Kidney epithelial cell (primary cell): ENCODE results near the gene CUX1. TPM values are rescaled to one million over a fixed set of nuclear protein-coding genes. Genes with fewer than 3 reads are reported as not detected.

Experiments
- DNase-seq: peaks from one replicate; pipeline ENCODE4 v3.0.0-alpha.2; 2010; ENCODE audit warnings: low read depth
- H3K27me3 ChIP-seq: 2 replicates; pipeline ENCODE4 v1.6.0; 2011; ENCODE audit warnings: low read length; ENCODE audit not compliant: control insufficient read depth, insufficient read depth
- H3K36me3 ChIP-seq: 2 replicates; pipeline ENCODE4 v1.5.1; 2011; ENCODE audit warnings: low read length; ENCODE audit not compliant: control insufficient read depth, insufficient read depth
- H3K4me3 ChIP-seq: 2 replicates; pipeline ENCODE4 v1.5.1; 2011; ENCODE audit warnings: low read depth, mild to moderate bottlenecking, control low read depth, low read length
- CTCF ChIP-seq: IDR thresholded peaks from 2 replicates; pipeline ENCODE4 v1.5.1; 2011; ENCODE audit warnings: mild to moderate bottlenecking, moderate library complexity, low read length, control low read depth, inconsistent platforms; ENCODE audit not compliant: insufficient read depth, poor library complexity, severe bottlenecking
- total RNA-seq: library from RNA; depleted of rRNA; stranded (reverse); fragments of >200 nt; gene quantifications from 2 replicates; pipeline ENCODE4 v1.2.3, GENCODE V29; 2015

Gene CUX1
- total RNA-seq, 1 donor from 2014 or later, result 56.7 TPM

GRCh38 chr7:102184303-102184702 lies 366.9 kb downstream of the CUX1 start:
- no peak for DNase-seq
- TF ChIP-seq CTCF, result no peak
- Histone ChIP-seq H3K27me3 (no peaks in the 10 kb centered on the region), H3K4me3 (no peak overlapping the region), H3K36me3 (no peaks in the 10 kb centered on the region)

GRCh38 chr7:102185796-102186195 lies 368.4 kb downstream of the CUX1 start:
- no peak for TF ChIP-seq CTCF
- DNase-seq, result no peak
- Histone ChIP-seq H3K27me3 (no peaks in the 10 kb centered on the region), H3K4me3 (no peak overlapping the region), H3K36me3 (no peaks in the 10 kb centered on the region)

- no peak for TF ChIP-seq CTCF
- no peaks in the 10 kb centered on the region for H3K27me3 ChIP-seq
- no peak for DNase-seq
- no peaks in the 10 kb centered on the region for H3K36me3 ChIP-seq
- no peak overlapping the region for H3K4me3 ChIP-seq
Observed at GRCh38 chr7:102186306-102186705, 368.9 kb downstream of the CUX1 start.

GRCh38 chr7:102188746-102189145 lies 371.3 kb downstream of the CUX1 start:
- Histone ChIP-seq H3K27me3 (no peaks in the 10 kb centered on the region), H3K36me3 (no peaks in the 10 kb centered on the region), H3K4me3 (no peak overlapping the region)
- no peak for TF ChIP-seq CTCF
- DNase-seq, result no peak

- Histone ChIP-seq H3K36me3 (no peaks in the 10 kb centered on the region), H3K4me3 (no peak overlapping the region), H3K27me3 (no peaks in the 10 kb centered on the region)
- DNase-seq, result no peak
- TF ChIP-seq CTCF, result no peak
Observed at GRCh38 chr7:102189756-102190155, 372.3 kb downstream of the CUX1 start.

GRCh38 chr7:102190776-102191350 lies 373.4 kb downstream of the CUX1 start:
- Histone ChIP-seq H3K4me3 (no peak overlapping the region), H3K27me3 (no peaks in the 10 kb centered on the region), H3K36me3 (no peaks in the 10 kb centered on the region)
- no peak for TF ChIP-seq CTCF
- no peak for DNase-seq
